GM13976 (cell line): ENCODE results near the gene SLC8A1.

ENCODE experiments used
- DNase-seq: peaks from one replicate; pipeline ENCODE4 v3.0.0; 2012; ENCODE audit warnings: low spot score
- CTCF ChIP-seq: IDR thresholded peaks from 2 replicates; pipeline ENCODE4 v1.5.1; 2012; ENCODE audit warnings: borderline replicate concordance, mild to moderate bottlenecking; ENCODE audit not compliant: insufficient read depth; ENCODE audit errors: extremely low read depth, missing control alignments, control extremely low read depth
- in situ Hi-C: fragments of 300-500 bp; cut with MboI; formaldehyde crosslinking; loops from one replicate; pipeline ENCODE4 v1.12.0; 2022; ENCODE audit warnings: low sequenced_read_pairs, mixed read lengths, inconsistent platforms; ENCODE audit not compliant: unreplicated experiment

The SLC8A1 gene

GRCh38 chr2:40466332-40466906 is 14.5 kb upstream of the SLC8A1 start:
- in situ Hi-C loops, result no loop called here
- no peak for TF ChIP-seq CTCF
- DNase-seq, result no peak

GRCh38 chr2:40463112-40463511 is 11.2 kb upstream of the SLC8A1 start:
- no peak for DNase-seq
- in situ Hi-C loops, result no loop called here

GRCh38 chr2:40458271-40458794 is 6.4 kb upstream of the SLC8A1 start:
- in situ Hi-C loops, result no loop called here
- DNase-seq, result no peak
- TF ChIP-seq CTCF, result no peak

More at GRCh38 chr2:40463112-40463511, 11.2 kb upstream of the SLC8A1 start:
- TF ChIP-seq CTCF, result no peak

- in situ Hi-C loops, result no loop called here
- no peak for DNase-seq
- no peak for TF ChIP-seq CTCF
These were observed 5.9 kb upstream of the SLC8A1 start for GRCh38 chr2:40457837-40458236.

GRCh38 chr2:40457366-40457765 is 5.5 kb upstream of the SLC8A1 start:
- no peak for DNase-seq
- TF ChIP-seq CTCF, result no peak
- in situ Hi-C loops, result no loop called here

GRCh38 chr2:40456926-40457325 is 5.0 kb upstream of the SLC8A1 start:
- TF ChIP-seq CTCF, result no peak
- DNase-seq, result no peak
- in situ Hi-C loops, result no loop called here
